OCI-LY3 (cell line): ENCODE measurements around the gene DNAH17.

ENCODE experiments used
- CTCF ChIP-seq: fragments of 200-600, 300-600 bp; sonication (generic); IDR thresholded peaks from 2 replicates; pipeline ENCODE4 v1.5.1; 2014; ENCODE audit warnings: antibody characterized with exemption, low read length, low read depth
- EZH2phosphoT487 ChIP-seq: fragments of 200-600 bp; shearing (Covaris generic); IDR thresholded peaks from 2 replicates; pipeline ENCODE4 v1.6.1; 2018; ENCODE audit warnings: antibody characterized with exemption, mixed run types, low read depth

GRCh38 chr17:78523934-78524655 lies 53.1 kb downstream of the DNAH17 start:
- TF ChIP-seq CTCF: no peak
- TF ChIP-seq EZH2phosphoT487: no peak
